Upper lobe of left lung (tissue), 6 donors: ENCODE results near the gene KBTBD4. TPM values are rescaled to one million over a fixed set of nuclear protein-coding genes. Genes with fewer than 3 reads are reported as not detected.
"Not testable (repeated sequence)": the region's sequence is repeated elsewhere in the genome, so short reads cannot be mapped to it uniquely, and the experiment has no call there.

Experiments used
- ATAC-seq, 2 donors: fragments of 200-7000 bp; cut with Tn5 transposase; one replicate each; pipeline ENCODE4 v1.9.1; 2022; ENCODE audit warnings: mild to moderate bottlenecking in 2 of 2, moderate library complexity in 2 of 2; ENCODE audit not compliant: low FRiP score in 2 of 2
- DNase-seq, 2 donors: peaks; one replicate each; pipeline ENCODE4 v3.0.0-alpha.2; 2019 to 2020
- H3K27ac ChIP-seq, 4 donors: fragments of 200-600 bp; sonication (generic); one replicate each; pipeline ENCODE4 v1.5.1; 2016 to 2019
- H3K27me3 ChIP-seq, 4 donors: fragments of 200-600 bp; sonication (generic); one replicate each; pipeline ENCODE4 v1.5.1; 2017 to 2019
- H3K36me3 ChIP-seq, 4 donors: fragments of 200-600 bp; sonication (generic); one replicate each; pipeline ENCODE4 v1.5.1; 2016 to 2019
- H3K4me1 ChIP-seq, 4 donors: fragments of 200-600 bp; sonication (generic); one replicate each; pipeline ENCODE4 v1.5.1; 2018 to 2019
- H3K4me3 ChIP-seq, 4 donors: fragments of 200-600 bp; sonication (generic); one replicate each; pipeline ENCODE4 v1.5.1; 2017 to 2019; ENCODE audit warnings: mild to moderate bottlenecking in 2 of 4, moderate library complexity in 1 of 4
- H3K9me3 ChIP-seq, 4 donors: fragments of 200-600 bp; sonication (generic); one replicate each; pipeline ENCODE4 v1.5.1; 2018 to 2019
- EP300 ChIP-seq, 4 donors: sonication (generic); formaldehyde crosslinking; IDR thresholded peaks; one replicate each; pipeline ENCODE4 v1.5.1; 2017; ENCODE audit warnings: antibody characterized with exemption in 4 of 4, control low read depth in 2 of 4
- POLR2A ChIP-seq, 4 donors: fragments of 450-650 bp; IDR thresholded peaks; one replicate each; pipeline ENCODE4 v1.5.1; 2016 to 2017; ENCODE audit warnings: antibody characterized with exemption in 4 of 4, mild to moderate bottlenecking in 2 of 4
- POLR2AphosphoS5 ChIP-seq, 2 donors: sonication (generic); formaldehyde crosslinking; IDR thresholded peaks; one replicate each; pipeline ENCODE4 v1.5.1; 2017; ENCODE audit warnings: antibody characterized with exemption in 2 of 2
- WGBS, 2 donors: methylation state at CpG; one replicate each; pipeline ENCODE4 v1.1.5; 2017 to 2018; 5-methylcytosine and 5-hydroxymethylcytosine counted together
- total RNA-seq, 6 donors: library from RNA; depleted of rRNA in 4 of 6; stranded (reverse); fragments of >200 nt in 4 of 6; gene quantifications; one replicate each; pipeline versions ENCODE4 v1.1.0 to v1.2.1, GENCODE V29; 2016 to 2021
- TF ChIP-seq, protein P1 (sequence below), 6 experiments: fragments of 450-650 bp in 4 of 6; fragments of 200-600 bp in 2 of 6; sonication (generic) in 2 of 6; IDR thresholded peaks; one replicate each; pipeline ENCODE4 v1.5.1; 2016 to 2019; ENCODE audit warnings: antibody characterized with exemption in 6 of 6
- donor health status: DM: no; HTN: no; CAD: no; lungs with moderate emphysema.
- donor health status: DM: no; HTN: yes; CAD: no; lungs with severe emphysema.

The KBTBD4 gene
- total RNA-seq, 6 donors from 2014 or later = 3.1 to 22.2 (median 17.4) TPM

- no peak for DNase-seq
- TF ChIP-seq EP300 (IDR thresholded peaks at IDR 0.05) = no peak
- TF ChIP-seq, protein P1, sequence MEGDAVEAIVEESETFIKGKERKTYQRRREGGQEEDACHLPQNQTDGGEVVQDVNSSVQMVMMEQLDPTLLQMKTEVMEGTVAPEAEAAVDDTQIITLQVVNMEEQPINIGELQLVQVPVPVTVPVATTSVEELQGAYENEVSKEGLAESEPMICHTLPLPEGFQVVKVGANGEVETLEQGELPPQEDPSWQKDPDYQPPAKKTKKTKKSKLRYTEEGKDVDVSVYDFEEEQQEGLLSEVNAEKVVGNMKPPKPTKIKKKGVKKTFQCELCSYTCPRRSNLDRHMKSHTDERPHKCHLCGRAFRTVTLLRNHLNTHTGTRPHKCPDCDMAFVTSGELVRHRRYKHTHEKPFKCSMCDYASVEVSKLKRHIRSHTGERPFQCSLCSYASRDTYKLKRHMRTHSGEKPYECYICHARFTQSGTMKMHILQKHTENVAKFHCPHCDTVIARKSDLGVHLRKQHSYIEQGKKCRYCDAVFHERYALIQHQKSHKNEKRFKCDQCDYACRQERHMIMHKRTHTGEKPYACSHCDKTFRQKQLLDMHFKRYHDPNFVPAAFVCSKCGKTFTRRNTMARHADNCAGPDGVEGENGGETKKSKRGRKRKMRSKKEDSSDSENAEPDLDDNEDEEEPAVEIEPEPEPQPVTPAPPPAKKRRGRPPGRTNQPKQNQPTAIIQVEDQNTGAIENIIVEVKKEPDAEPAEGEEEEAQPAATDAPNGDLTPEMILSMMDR (IDR thresholded peaks at IDR 0.05) = no peak
- TF ChIP-seq POLR2AphosphoS5 (IDR thresholded peaks at IDR 0.05) = no peak
- TF ChIP-seq POLR2A (IDR thresholded peaks at IDR 0.05) = no peak
- peak in 1 of 2 donors; percentile 10 for ATAC-seq
Measured at GRCh38 chr11:47564933-47565339, 13.8 kb downstream of the KBTBD4 start.

DNA sequence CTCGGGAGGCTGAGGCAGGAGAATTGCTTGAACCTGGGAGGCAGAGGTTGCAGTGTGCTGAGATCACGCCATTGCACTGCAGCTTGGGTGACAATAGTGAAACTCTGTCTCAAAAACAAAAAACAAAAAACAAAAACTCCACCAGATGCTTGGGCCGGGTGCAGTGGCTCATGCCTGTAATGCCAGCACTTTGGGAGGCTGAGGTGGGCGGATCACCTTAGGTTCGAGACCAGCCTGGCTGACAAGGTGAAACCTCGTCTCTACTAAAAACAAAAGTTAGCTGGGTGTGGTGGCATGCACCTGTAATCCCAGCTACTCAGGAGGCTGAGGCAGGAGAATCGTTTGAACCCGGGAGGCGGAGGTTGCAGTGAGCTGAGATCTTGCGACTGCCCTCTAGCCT lies 14.4 kb downstream of the KBTBD4 start:
- 91 to 95% methylated on average over 10 of the region's 10 CpGs for WGBS, 2 donors
- peak overlapping the region in 2 of 4 donors; percentile 60 to 94 for H3K4me3 ChIP-seq
- ATAC-seq, H3K36me3 ChIP-seq, H3K27me3 ChIP-seq, DNase-seq, H3K9me3 ChIP-seq: not testable (repeated sequence)
- peaks cover 11 to 24% (median 16%) of the 10 kb centered on the region in 4 donors for H3K4me1 ChIP-seq
- peak overlapping the region in 1 of 4 donors; percentile 85 for H3K27ac ChIP-seq

More at GRCh38 chr11:47564933-47565339, 13.8 kb downstream of the KBTBD4 start:
- H3K9me3 ChIP-seq = no peaks in the 10 kb centered on the region
- peak overlapping the region; percentile 60 to 98 (median 82) for H3K4me3 ChIP-seq
- peaks cover 0 to 7% (median 0%) of the 10 kb centered on the region in 4 donors for H3K36me3 ChIP-seq
- peaks cover 11 to 24% (median 16%) of the 10 kb centered on the region in 4 donors for H3K4me1 ChIP-seq
- H3K27me3 ChIP-seq = no peaks in the 10 kb centered on the region
- 16 to 36% methylated on average over 5 to 7 of the region's 11 CpGs for WGBS, 2 donors
- H3K27ac ChIP-seq = peak overlapping the region; percentile 70 to 91 (median 86)

GRCh38 chr11:47562393-47562792 lies 16.4 kb downstream of the KBTBD4 start:
- WGBS, 2 donors = 93% methylated on average over 4 of the region's 4 CpGs
- H3K27ac ChIP-seq, ATAC-seq, H3K9me3 ChIP-seq, DNase-seq, H3K27me3 ChIP-seq, H3K36me3 ChIP-seq, H3K4me3 ChIP-seq: not testable (repeated sequence)
- peaks cover 11 to 24% (median 16%) of the 10 kb centered on the region in 4 donors for H3K4me1 ChIP-seq

GRCh38 chr11:47560426-47560825 lies 18.3 kb downstream of the KBTBD4 start:
- WGBS, 2 donors = 67 to 81% methylated on average over 2 of the region's 2 CpGs
- DNase-seq = no peak
- TF ChIP-seq POLR2AphosphoS5 (IDR thresholded peaks at IDR 0.05) = no peak
- TF ChIP-seq, protein P1 (IDR thresholded peaks at IDR 0.05) = no peak
- no peak for TF ChIP-seq POLR2A (IDR thresholded peaks at IDR 0.05)
- TF ChIP-seq EP300 (IDR thresholded peaks at IDR 0.05) = no peak
- Histone ChIP-seq H3K27me3 (no peaks in the 10 kb centered on the region), H3K27ac (no peak overlapping the region), H3K4me1 (peaks cover 7 to 9% (median 8%) of the 10 kb centered on the region in 4 donors), H3K36me3 (no peaks in the 10 kb centered on the region), H3K4me3 (no peak overlapping the region), H3K9me3 (no peaks in the 10 kb centered on the region)
- ATAC-seq = no peak

GRCh38 chr11:47558695-47559094 lies 20.1 kb downstream of the KBTBD4 start:
- no peaks in the 10 kb centered on the region for H3K9me3 ChIP-seq

GRCh38 chr11:47557004-47557403 lies 21.8 kb downstream of the KBTBD4 start:
- not testable (repeated sequence) for DNase-seq, H3K36me3 ChIP-seq, H3K27me3 ChIP-seq, ATAC-seq, H3K4me3 ChIP-seq, H3K9me3 ChIP-seq, H3K27ac ChIP-seq
- 90 to 92% methylated on average over 12 of the region's 12 CpGs for WGBS, 2 donors
- H3K4me1 ChIP-seq = peaks cover 0 to 10% (median 3%) of the 10 kb centered on the region in 4 donors

More at GRCh38 chr11:47558695-47559094, 20.1 kb downstream of the KBTBD4 start:
- Histone ChIP-seq H3K4me1 (peaks cover 0 to 2% (median under 1%) of the 10 kb centered on the region in 4 donors), H3K4me3 (no peak overlapping the region), H3K36me3 (no peaks in the 10 kb centered on the region), H3K27ac (no peak overlapping the region), H3K27me3 (no peaks in the 10 kb centered on the region)
- no peak for DNase-seq
- TF ChIP-seq, protein P1 (IDR thresholded peaks at IDR 0.05) = no peak
- TF ChIP-seq POLR2A (IDR thresholded peaks at IDR 0.05) (no peak), EP300 (IDR thresholded peaks at IDR 0.05) (no peak), POLR2AphosphoS5 (IDR thresholded peaks at IDR 0.05) (no peak)
- WGBS, 2 donors = 100% methylated on average over 1 of the region's 1 CpG
- ATAC-seq = no peak
